Stromal cell of bone marrow (primary cell): ENCODE results near the gene DNAI2.

Source experiments
- DNase-seq: peaks from one replicate; pipeline ENCODE4 v3.0.0-alpha.2; 2012; ENCODE audit warnings: low read depth

The DNAI2 gene

GRCh38 chr17:74274060-74274708 is at the start of gene DNAI2:
DNAI2 (plus strand) TSS chr17:74274234; CDS start chr17:74281818, 7,584 bp downstream.
- DNase-seq: no peak

- DNase-seq: no peak
Observed at GRCh38 chr17:74224959-74225725, 48.9 kb upstream of the DNAI2 start.

GRCh38 chr17:74226252-74226651 is 47.8 kb upstream of the DNAI2 start:
- DNase-seq: no peak

GRCh38 chr17:74227271-74228080 is 46.6 kb upstream of the DNAI2 start:
- DNase-seq: no peak

- no peak for DNase-seq
Observed at GRCh38 chr17:74228306-74228978, 45.6 kb upstream of the DNAI2 start.

- DNase-seq: no peak
Observed at GRCh38 chr17:74230896-74231295, 43.1 kb upstream of the DNAI2 start.

GRCh38 chr17:74231928-74232907 is 41.8 kb upstream of the DNAI2 start:
- no peak for DNase-seq

GRCh38 chr17:74233937-74234336 is 40.1 kb upstream of the DNAI2 start:
- no peak for DNase-seq

GRCh38 chr17:74234486-74234885 is 39.5 kb upstream of the DNAI2 start:
- DNase-seq: no peak

- DNase-seq: no peak
Observed at GRCh38 chr17:74235040-74235581, 38.9 kb upstream of the DNAI2 start.

- DNase-seq: no peak
Observed at GRCh38 chr17:74235911-74236371, 38.1 kb upstream of the DNAI2 start.

- no peak for DNase-seq
Observed at GRCh38 chr17:74237321-74237720, 36.7 kb upstream of the DNAI2 start.

- DNase-seq: no peak
Observed at GRCh38 chr17:74239172-74239571, 34.9 kb upstream of the DNAI2 start.

GRCh38 chr17:74240618-74241205 is 33.3 kb upstream of the DNAI2 start:
- DNase-seq: peak; percentile 27

- no peak for DNase-seq
Observed at GRCh38 chr17:74241431-74241830, 32.6 kb upstream of the DNAI2 start.

- DNase-seq: no peak
Observed at GRCh38 chr17:74241847-74242246, 32.2 kb upstream of the DNAI2 start.

- DNase-seq: no peak
Observed at GRCh38 chr17:74243013-74243755, 30.9 kb upstream of the DNAI2 start.

- no peak for DNase-seq
Observed at GRCh38 chr17:74244128-74244527, 29.9 kb upstream of the DNAI2 start.

GRCh38 chr17:74244548-74244947 is 29.5 kb upstream of the DNAI2 start:
- DNase-seq: no peak
